GM19463 (cell line): ENCODE data around the gene EBF3.

Experiments
- ATAC-seq: cut with Tn5 transposase; IDR thresholded peaks from one replicate; pipeline ENCODE4 v1.9.1; 2021; ENCODE audit warnings: mild to moderate bottlenecking, moderate library complexity; ENCODE audit not compliant: unreplicated experiment

The EBF3 gene

DNA sequence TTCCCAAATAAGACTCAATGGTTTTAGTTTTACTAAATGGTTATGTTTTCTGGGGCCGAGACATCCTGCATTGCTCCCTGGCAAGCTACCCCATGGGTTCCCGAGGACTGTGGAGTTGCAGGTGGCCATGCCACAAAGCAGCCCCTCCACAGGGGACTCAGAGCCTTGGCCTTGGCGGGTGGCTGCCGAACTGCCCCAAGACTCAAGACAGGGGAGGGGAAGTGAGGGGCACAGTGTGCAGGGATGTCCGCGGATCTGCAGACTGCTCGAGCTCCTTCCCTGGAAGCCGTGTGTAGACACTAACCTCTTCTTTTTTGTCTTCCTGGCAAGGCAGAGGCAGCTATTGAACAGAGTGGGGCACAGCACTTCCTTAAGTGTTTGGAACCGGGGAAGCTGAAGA, 154.6 kb downstream of the EBF3 start:
- no peak for ATAC-seq

DNA sequence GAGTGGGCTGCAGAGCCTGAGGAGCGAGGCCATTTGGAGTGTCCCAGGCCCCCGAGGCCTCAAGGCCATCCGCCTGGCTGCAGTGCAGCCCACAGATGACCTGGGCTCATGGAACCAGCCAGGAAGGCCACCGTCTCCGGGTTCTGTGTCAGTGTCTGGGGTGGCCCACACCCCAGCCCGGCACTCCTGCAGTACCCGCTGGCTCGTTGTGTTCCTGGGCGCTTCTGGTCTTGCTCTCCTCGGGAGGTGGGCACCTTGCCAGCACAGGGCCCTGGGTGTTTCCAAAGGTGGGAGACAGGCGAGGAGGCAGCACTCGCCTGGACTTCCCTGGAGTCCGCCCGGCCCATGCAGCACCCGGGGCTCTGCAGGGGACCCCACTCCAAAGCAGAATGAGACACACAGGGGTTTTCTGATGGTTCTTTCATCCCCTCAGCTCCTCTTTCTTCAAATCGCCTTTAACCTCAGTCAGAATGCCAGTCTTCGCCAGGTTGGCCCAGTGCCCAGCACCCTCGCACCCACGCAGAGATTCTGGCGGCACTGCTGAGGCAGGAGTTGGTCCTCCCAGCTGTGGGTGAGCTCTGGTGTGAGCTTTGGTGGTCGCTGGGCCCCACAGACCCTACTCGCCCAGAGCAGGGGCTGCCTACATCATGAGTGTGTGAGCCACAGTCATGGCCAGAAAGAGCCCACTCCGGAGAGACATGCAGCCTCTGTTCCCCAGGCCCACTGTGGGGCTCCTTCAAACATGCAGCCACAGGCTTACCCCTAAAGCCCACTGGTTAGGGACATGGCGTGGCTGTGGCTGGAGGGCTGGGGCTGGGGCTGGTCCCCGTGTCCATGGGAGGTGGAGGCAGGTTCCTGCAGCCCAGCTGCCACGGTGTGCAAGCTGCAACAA, 155.7 kb downstream of the EBF3 start:
- ATAC-seq, result no peak

DNA sequence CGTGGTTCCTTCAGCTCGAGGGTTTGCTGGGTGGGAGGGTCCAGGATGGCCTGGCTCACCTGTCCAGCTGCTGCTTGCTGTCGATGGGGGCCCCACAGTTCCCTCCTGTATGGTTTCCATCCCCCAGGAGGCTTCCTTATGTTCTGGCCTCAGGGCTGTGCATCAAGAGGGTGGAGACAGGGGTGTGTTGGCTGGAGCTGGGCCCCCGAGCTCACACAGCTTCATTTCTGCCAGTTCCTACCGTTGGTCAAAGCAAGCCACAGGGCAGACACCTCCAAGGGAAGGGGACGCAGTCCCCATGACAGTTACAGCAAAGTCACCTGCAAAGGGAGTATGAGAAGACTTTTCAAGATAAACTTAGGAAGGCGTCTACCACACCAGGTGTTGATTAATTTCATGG, 156.9 kb downstream of the EBF3 start:
- ATAC-seq, result no peak

DNA sequence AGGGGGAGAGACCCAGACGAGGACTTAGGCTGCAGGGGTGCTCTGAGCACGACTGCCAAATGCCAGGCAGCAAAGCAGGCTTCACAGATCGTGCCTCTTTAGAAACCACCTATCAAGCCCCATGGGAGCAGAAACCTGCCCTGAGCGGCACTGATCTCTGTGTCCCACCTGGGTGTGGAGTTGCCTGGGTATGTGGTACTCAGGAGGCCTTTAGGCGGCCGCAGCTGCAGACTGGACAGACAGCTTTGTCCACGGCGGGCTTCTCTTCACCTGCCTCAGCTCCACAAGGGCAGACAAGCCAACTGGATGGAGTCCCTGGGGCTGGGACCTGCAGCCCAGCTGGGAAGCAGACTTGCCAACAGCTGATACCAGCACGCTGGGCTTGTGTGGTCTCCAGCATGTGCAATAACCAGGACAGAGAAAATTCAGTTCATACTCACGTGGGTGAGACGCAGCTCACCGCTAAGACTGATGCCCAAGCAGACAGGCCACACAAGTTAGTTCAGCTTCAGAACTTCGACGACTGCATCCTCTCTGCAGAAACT, 163.2 kb downstream of the EBF3 start:
- no peak for ATAC-seq

DNA sequence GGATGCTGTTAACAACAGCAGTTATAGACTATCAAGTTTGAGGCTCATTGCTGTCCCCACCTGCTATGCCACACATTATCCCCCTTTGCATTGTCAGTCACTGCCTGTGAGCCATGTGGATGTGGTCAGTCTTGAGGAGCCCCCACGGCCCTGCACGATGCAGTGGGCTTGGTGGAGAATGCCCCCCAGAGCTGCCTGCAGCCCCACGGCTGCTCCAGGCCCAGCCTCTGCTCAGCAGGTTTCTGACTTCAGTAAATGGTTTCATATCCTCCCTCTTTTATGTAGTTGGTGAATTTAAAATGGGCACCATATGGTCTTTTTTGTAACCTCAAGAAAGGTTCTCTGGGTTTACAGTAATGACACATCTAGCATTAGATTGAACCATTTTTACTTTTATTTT, 164.1 kb downstream of the EBF3 start:
- ATAC-seq, result no peak

DNA sequence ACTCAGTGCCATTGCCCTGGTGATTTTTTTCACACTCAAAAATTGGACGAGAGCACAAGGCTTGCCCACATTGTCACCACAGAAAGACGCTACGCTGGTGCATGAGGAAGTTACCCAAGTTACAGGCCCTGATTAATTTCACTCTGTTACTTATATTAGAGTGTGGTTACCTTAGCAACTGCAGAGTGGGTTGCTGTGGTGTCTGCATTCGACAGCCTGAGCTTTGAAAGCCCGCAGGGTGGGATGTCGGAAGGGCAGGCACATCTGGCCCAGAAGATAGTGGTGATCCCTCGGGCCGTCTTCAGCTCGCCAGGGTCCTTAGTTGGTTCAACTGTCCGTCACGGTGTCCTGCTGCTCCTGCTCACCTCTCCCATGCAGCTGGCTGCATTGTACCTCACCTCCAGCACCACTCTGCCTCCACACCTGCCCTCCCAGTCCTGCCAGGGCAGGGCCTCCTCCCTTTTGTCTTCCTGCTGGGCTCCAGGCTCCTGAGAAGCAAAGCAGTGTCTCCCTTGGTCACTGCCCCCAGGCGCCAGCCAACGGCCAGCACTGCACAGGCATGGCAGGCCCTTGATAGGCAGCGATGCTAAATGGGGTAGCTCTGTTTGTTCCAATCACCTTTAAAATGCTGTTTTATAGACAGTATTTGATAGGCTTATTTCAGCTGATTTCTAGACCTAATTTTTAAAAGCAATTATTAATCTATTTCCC, 167.2 kb downstream of the EBF3 start:
- no peak for ATAC-seq

DNA sequence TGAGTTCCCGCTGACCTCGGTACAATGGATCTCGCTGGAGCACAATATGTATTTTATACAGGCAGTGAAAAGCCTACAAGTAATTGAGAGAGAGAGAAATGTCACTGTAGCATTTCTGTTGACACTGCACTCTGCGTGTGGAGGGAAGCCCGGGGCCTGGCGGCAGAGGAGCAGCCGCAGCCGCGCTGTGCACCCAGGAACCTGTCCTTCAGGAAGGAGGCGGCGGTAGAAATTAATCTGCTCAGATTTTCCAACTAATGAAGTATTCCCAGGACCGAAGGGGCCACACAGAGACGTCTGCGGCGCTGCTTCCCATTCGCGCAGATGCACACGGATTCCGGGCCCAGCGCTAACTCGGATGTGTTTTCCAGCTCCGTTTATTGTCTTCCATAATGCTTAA, 170.1 kb downstream of the EBF3 start:
- no peak for ATAC-seq

DNA sequence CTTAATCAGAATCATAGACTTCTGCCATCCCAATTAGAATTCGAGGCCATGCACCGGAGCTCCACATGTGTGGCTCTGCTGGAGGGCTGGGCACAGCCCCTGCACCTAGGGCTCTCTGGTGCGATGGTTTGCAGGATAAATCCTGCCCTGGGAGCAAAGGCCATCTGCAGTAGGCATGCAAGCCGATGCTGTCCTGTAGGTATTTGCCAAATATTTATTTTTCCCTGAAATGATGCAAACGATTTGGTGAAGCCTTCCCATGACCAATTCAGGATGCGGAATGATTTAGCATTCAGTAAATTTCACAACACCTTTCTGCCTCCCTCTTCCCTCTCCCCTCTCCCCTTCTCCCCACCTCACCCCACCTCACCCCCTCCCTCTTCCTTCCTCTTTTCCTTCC, 170.6 kb downstream of the EBF3 start:
- ATAC-seq, result no peak

DNA sequence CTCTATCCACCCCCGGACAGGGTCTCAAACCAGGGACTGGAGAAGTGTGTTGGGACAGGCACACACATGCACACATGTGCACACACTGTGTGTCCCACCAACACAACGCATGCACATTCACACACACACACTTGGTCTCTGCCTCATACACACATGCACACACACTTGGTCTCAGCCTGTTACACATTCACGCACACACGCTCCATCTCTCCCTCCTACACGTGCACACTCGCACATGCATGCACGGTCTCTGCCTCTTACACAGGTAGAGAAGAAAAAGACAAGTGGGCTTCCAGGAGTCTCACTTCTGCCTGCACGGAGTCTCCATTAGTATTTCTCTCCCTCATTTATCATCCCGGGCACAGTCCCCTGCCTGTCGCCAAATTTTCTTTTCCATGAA, 171.2 kb downstream of the EBF3 start:
- no peak for ATAC-seq

DNA sequence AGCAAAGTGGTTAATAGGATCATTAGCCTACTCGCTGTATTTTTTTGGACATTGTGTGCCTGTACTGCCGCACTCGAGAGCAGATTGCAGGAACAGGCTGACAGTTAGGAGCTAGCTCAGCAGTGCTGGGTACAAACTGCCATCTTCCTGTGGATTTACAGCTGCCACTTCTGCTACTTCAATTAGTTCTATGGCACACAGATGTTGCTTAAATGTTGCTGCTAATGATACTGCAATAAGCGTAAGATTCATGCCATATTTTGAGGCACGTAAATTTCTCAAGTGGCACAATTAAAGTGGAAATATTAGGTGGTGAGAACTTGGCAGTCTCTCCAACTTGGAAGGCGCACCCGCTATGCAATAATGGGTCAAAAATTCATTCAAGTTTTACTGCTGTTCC, 171.9 kb downstream of the EBF3 start:
- no peak for ATAC-seq

DNA sequence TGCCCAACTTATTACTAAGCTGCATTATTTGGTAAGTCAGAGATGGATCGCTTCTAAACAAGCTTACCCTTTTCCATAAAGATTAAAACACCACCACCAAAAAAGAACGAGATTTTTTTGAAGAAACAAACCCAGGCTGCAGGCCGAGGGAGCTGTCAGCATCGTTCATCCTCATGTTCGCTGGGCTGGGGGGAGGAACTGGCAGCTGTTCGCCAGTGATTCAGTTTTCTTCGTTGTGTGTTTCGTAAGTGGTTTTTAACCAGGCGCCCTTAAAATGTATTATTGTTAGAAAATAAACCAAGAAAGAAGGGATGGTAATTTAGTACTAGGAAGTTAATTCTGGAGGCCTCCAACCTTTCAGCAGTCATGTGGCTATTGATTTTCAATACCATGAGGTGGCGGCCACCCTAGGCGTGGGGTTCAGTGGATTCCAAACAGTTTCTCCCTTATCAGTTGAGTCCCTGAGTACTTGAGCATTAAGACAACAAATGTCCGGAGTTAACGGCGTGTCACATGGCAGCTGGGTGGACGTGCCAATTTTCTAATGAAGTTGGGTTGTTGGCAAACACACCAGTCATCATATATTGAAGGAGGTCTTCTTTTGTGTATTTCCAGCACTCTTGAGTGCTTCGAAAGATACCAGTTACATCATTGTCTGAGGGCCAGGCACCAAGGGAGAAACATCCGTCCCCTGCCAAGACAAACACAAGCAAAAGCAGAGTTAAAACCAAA, 173.2 kb downstream of the EBF3 start:
- no peak for ATAC-seq

DNA sequence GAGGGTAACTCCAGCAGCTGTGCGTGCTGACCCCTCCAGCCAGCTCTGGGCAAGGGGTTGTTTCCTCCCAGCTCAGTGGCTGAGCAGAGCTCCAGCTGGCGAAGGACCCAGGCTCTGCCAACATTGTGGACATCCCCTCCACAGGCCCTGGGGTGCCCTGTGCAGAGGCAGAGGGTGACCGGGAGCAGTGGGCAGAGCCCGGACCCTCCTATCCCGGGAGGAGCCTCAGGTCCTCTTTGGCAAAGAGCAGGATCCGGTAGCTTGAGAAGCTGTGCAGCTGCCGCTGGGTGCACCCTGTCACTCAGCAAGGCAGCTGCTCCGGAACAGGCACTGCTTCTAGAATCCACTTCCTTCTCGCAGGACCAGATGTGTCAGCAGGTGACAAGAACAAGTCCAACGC, 175.9 kb downstream of the EBF3 start:
- ATAC-seq, result no peak

DNA sequence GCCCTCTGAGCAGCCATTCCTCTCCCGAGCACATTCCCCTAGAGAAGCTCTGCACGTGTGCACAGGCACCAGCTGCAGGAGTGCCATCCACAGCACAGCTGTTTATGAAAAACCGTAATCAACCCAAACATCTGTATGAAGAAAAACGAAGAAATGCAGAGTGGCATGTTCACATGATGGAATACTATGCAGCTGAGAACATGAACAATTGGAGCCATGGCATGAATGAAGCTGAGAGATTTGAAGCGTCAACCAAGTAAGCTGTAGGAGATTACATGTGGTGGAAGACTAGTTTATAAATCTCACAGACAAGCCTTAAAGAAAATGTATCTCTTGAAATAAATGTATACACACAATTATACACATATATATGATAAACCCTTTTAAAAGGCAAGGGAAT, 176.5 kb downstream of the EBF3 start:
- no peak for ATAC-seq

DNA sequence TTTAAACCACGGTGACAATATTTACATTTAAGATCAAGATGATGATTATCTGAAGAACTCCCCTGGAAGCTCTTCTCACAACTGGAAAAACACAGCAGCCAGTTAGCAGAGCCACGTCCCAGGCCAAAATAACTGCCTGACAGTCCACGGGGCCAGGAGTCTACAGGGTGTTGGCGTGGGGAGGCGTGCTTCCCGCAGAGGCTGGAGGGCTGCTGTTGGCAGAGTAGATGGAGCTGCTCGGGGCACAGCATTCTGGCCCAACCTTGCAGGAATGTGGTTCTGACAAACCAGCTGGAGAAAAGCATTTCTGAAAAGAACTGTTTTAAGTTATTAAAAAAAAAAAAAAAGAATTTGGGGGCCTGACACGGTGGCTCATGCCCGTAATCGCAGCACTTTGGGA, 177.9 kb downstream of the EBF3 start:
- no peak for ATAC-seq

DNA sequence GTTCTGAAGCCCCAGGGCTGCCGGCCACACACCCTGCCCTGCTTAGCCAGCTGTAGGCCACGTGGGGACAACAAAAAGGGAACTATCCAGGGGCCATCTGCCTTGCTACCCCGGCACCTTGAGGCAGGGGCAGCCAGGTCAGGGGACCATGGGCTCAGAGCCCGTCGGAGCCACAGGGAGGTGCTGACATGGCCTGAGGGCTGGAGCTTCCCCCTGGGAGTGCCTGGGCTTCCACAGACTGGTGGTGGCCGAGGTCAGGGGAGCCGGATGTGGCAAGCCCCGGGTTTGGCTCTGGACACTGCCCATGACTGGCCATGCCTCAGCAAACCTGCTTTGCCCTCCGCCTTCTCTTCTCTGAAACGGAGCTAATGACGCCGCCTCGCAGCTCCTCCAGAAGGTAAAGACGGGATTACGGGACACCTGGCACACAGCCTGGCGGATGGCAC, 178.5 kb downstream of the EBF3 start:
- ATAC-seq, result no peak
